WTC11 (cell line): ENCODE results near the gene MEFV. TPM values are rescaled to one million over a fixed set of nuclear protein-coding genes. Genes with fewer than 3 reads are reported as not detected.

ENCODE experiments used
- CBFB ChIP-seq: sonication (generic); formaldehyde crosslinking; IDR thresholded peaks from 2 replicates; pipeline ENCODE4 v1.8.1; 2022; ENCODE audit warnings: mild to moderate bottlenecking, low read depth, missing genetic modification reagents
- CREM ChIP-seq: sonication (generic); formaldehyde crosslinking; IDR thresholded peaks from 2 replicates; pipeline ENCODE4 v1.8.1; 2022; ENCODE audit warnings: mild to moderate bottlenecking, missing genetic modification reagents, moderate library complexity
- FOXK1 ChIP-seq: sonication (generic); formaldehyde crosslinking; IDR thresholded peaks from 2 replicates; pipeline ENCODE4 v1.8.0; 2022; ENCODE audit warnings: mild to moderate bottlenecking, moderate library complexity, missing genetic modification reagents
- GTF2I ChIP-seq: fragments of 250-450 bp; sonication (Bioruptor Pico); conservative IDR thresholded peaks from 2 replicates; pipeline ENCODE4 v1.4.0; 2021; ENCODE audit warnings: mild to moderate bottlenecking
- SMAD4 ChIP-seq: sonication (generic); formaldehyde crosslinking; IDR thresholded peaks from 2 replicates; pipeline ENCODE4 v1.8.0; 2022; ENCODE audit warnings: mild to moderate bottlenecking, missing genetic modification reagents
- SOX15 ChIP-seq: fragments of 250-450 bp; sonication (Bioruptor Pico); IDR thresholded peaks from 2 replicates; pipeline ENCODE4 v1.9.0; 2021; ENCODE audit warnings: mild to moderate bottlenecking
- TEAD1 ChIP-seq: sonication (generic); formaldehyde crosslinking; IDR thresholded peaks from 2 replicates; pipeline ENCODE4 v1.8.0; 2022; ENCODE audit warnings: mild to moderate bottlenecking, missing genetic modification reagents
- ZNF121 ChIP-seq: sonication (generic); formaldehyde crosslinking; IDR thresholded peaks from 2 replicates; pipeline ENCODE4 v1.8.0; 2023; ENCODE audit warnings: missing genetic modification reagents
- ZNF138 ChIP-seq: sonication (generic); formaldehyde crosslinking; conservative IDR thresholded peaks from 2 replicates; pipeline ENCODE4 v1.8.1; 2022; ENCODE audit warnings: mild to moderate bottlenecking, moderate library complexity, missing genetic modification reagents
- ZNF263 ChIP-seq: sonication (generic); formaldehyde crosslinking; IDR thresholded peaks from 2 replicates; pipeline ENCODE4 v1.8.1; 2022; ENCODE audit warnings: low read depth, mild to moderate bottlenecking, moderate library complexity, missing genetic modification reagents
- total RNA-seq: library from RNA; stranded (reverse); gene quantifications from 3 replicates; pipeline ENCODE4 v1.2.3, GENCODE V29; 2021
- TF ChIP-seq, protein P1 (sequence below): sonication (generic); formaldehyde crosslinking; IDR thresholded peaks from 2 replicates; pipeline ENCODE4 v1.8.0; 2023; ENCODE audit warnings: missing genetic modification reagents
- TF ChIP-seq, protein P2 (sequence below): fragments of 250-450 bp; sonication (Bioruptor Pico); IDR thresholded peaks from 2 replicates; pipeline ENCODE4 v1.8.0; 2021; ENCODE audit warnings: mild to moderate bottlenecking
- TF ChIP-seq, protein P3 (sequence below): fragments of 250-450 bp; sonication (Bioruptor Pico); conservative IDR thresholded peaks from 2 replicates; pipeline ENCODE4 v1.9.0; 2021; ENCODE audit warnings: mild to moderate bottlenecking
- TF ChIP-seq, protein P4 (sequence below): sonication (generic); formaldehyde crosslinking; IDR thresholded peaks from 2 replicates; pipeline ENCODE4 v1.8.1; 2023; ENCODE audit warnings: mild to moderate bottlenecking, moderate library complexity, missing genetic modification reagents
- TF ChIP-seq, protein P5 (sequence below): fragments of 200-600 bp; IDR thresholded peaks from 2 replicates; pipeline ENCODE4 v1.8.0; 2022; ENCODE audit warnings: antibody characterized with exemption
- TF ChIP-seq, protein P6 (sequence below): sonication (generic); formaldehyde crosslinking; IDR thresholded peaks from 2 replicates; pipeline ENCODE4 v1.8.1; 2022; ENCODE audit warnings: missing genetic modification reagents, borderline replicate concordance
- TF ChIP-seq, protein P7 (sequence below): sonication (generic); formaldehyde crosslinking; conservative IDR thresholded peaks from 2 replicates; pipeline ENCODE4 v1.8.1; 2022; ENCODE audit warnings: mild to moderate bottlenecking, missing genetic modification reagents
- TF ChIP-seq, protein P8 (sequence below): sonication (generic); formaldehyde crosslinking; IDR thresholded peaks from 2 replicates; pipeline ENCODE4 v1.8.1; 2023; ENCODE audit warnings: mild to moderate bottlenecking, missing genetic modification reagents, moderate library complexity
- TF ChIP-seq, protein P9 (sequence below): sonication (generic); formaldehyde crosslinking; IDR thresholded peaks from 2 replicates; pipeline ENCODE4 v1.8.1; 2023; ENCODE audit warnings: mild to moderate bottlenecking, missing genetic modification reagents

Gene MEFV
- total RNA-seq, 1 experiment from 2014 or later = 0.09 TPM

DNA sequence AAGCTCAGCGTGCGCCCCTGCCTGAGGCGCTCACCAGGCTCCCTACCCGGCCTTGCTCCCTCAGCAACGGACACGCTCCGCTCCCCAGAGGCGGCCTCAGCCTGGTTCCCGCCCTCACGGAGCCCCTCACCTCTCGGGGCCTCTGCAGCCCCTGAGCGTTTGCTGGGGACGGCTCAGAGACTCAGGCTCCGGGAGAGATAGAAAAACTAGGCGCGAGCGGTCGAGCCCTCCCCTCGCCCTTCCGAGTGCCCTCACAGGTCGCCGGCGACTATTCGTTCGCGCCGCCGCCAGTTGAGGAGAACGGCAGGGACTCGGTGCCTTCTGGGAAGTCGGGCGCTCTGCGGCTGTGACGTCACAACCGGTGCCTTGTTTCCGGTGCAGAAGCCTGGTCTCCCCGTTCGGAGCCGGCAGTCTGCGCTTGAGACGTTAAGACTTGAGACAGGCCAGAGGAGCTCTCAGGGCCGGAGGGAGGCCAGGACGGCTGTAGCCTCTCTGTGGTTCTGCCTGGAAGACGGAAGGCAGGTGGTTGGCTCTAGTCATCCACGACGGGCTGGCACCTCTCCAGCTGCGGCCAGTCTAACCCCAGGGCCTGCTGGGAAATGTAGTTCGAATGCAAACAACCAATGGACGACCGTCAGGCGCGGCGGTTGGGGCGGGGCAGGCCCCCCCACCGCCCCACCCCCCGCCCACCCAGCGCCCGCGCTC is 21.4 kb downstream of the MEFV start, which contains the start of gene ZNF200 (continued):
- TF ChIP-seq, protein P1, sequence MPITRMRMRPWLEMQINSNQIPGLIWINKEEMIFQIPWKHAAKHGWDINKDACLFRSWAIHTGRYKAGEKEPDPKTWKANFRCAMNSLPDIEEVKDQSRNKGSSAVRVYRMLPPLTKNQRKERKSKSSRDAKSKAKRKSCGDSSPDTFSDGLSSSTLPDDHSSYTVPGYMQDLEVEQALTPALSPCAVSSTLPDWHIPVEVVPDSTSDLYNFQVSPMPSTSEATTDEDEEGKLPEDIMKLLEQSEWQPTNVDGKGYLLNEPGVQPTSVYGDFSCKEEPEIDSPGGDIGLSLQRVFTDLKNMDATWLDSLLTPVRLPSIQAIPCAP (CRISPR knock-in tag) = no peak
- no peak for TF ChIP-seq ZNF263 (CRISPR knock-in tag)
- TF ChIP-seq CBFB (CRISPR knock-in tag) = no peak
- no peak for TF ChIP-seq SOX15 (CRISPR knock-in tag)
- TF ChIP-seq, protein P2, sequence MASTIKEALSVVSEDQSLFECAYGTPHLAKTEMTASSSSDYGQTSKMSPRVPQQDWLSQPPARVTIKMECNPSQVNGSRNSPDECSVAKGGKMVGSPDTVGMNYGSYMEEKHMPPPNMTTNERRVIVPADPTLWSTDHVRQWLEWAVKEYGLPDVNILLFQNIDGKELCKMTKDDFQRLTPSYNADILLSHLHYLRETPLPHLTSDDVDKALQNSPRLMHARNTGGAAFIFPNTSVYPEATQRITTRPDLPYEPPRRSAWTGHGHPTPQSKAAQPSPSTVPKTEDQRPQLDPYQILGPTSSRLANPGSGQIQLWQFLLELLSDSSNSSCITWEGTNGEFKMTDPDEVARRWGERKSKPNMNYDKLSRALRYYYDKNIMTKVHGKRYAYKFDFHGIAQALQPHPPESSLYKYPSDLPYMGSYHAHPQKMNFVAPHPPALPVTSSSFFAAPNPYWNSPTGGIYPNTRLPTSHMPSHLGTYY (CRISPR knock-in tag) = no peak
- no peak for TF ChIP-seq ZNF121
- no peak for TF ChIP-seq GTF2I (CRISPR knock-in tag)
- TF ChIP-seq, protein P3, sequence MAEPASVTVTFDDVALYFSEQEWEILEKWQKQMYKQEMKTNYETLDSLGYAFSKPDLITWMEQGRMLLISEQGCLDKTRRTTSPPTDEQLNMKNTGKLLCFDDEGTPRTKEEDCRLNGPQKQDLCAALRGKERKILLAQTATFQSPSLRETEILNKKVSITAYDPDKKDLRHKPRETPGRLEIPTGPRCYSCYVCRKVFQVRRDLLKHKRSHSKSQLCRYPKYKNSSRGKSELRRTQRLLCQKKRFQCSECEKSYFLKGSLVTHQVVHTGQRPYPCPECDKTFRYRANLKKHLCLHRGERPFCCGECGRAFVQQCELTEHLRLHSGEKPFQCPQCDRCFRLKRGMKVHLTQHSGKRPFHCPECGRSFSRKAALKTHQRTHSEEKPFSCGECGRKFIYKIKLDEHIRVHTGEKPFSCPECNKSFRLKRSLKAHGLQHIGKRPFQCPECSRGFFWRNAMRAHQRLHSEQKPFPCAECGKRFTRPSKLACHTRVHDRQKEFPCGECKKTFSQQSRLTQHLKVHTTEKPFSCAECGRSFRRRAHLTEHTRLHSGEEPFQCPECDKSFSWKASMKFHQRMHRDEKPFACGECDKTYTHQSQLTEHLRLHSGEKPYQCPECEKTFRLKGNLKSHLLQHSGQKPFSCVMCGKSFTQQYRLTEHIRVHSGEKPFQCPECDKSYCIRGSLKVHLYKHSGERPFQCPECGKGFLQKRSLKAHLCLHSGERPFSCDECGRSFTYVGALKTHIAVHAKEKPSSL (CRISPR knock-in tag) = no peak
- 0 out of 2 replicates have a peak, but pooled peaks have one; percentile 28 for TF ChIP-seq SMAD4 (CRISPR knock-in tag)
- TF ChIP-seq, protein P4, sequence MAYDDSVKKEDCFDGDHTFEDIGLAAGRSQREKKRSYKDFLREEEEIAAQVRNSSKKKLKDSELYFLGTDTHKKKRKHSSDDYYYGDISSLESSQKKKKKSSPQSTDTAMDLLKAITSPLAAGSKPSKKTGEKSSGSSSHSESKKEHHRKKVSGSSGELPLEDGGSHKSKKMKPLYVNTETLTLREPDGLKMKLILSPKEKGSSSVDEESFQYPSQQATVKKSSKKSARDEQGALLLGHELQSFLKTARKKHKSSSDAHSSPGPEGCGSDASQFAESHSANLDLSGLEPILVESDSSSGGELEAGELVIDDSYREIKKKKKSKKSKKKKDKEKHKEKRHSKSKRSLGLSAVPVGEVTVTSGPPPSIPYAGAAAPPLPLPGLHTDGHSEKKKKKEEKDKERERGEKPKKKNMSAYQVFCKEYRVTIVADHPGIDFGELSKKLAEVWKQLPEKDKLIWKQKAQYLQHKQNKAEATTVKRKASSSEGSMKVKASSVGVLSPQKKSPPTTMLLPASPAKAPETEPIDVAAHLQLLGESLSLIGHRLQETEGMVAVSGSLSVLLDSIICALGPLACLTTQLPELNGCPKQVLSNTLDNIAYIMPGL (CRISPR knock-in tag) = 0 out of 2 replicates have a peak, but pooled peaks have one; percentile 14
- no peak for TF ChIP-seq ZNF138 (CRISPR knock-in tag)
- peak; percentile 95 for TF ChIP-seq CREM (CRISPR knock-in tag)
- TF ChIP-seq, protein P5, sequence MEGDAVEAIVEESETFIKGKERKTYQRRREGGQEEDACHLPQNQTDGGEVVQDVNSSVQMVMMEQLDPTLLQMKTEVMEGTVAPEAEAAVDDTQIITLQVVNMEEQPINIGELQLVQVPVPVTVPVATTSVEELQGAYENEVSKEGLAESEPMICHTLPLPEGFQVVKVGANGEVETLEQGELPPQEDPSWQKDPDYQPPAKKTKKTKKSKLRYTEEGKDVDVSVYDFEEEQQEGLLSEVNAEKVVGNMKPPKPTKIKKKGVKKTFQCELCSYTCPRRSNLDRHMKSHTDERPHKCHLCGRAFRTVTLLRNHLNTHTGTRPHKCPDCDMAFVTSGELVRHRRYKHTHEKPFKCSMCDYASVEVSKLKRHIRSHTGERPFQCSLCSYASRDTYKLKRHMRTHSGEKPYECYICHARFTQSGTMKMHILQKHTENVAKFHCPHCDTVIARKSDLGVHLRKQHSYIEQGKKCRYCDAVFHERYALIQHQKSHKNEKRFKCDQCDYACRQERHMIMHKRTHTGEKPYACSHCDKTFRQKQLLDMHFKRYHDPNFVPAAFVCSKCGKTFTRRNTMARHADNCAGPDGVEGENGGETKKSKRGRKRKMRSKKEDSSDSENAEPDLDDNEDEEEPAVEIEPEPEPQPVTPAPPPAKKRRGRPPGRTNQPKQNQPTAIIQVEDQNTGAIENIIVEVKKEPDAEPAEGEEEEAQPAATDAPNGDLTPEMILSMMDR = no peak
- TF ChIP-seq, protein P6, sequence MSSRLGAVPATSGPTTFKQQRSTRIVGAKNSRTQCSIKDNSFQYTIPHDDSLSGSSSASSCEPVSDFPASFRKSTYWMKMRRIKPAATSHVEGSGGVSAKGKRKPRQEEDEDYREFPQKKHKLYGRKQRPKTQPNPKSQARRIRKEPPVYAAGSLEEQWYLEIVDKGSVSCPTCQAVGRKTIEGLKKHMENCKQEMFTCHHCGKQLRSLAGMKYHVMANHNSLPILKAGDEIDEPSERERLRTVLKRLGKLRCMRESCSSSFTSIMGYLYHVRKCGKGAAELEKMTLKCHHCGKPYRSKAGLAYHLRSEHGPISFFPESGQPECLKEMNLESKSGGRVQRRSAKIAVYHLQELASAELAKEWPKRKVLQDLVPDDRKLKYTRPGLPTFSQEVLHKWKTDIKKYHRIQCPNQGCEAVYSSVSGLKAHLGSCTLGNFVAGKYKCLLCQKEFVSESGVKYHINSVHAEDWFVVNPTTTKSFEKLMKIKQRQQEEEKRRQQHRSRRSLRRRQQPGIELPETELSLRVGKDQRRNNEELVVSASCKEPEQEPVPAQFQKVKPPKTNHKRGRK (CRISPR knock-in tag) = no peak
- TF ChIP-seq, protein P7, sequence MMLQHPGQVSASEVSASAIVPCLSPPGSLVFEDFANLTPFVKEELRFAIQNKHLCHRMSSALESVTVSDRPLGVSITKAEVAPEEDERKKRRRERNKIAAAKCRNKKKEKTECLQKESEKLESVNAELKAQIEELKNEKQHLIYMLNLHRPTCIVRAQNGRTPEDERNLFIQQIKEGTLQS (CRISPR knock-in tag) = no peak
- TF ChIP-seq, protein P8, sequence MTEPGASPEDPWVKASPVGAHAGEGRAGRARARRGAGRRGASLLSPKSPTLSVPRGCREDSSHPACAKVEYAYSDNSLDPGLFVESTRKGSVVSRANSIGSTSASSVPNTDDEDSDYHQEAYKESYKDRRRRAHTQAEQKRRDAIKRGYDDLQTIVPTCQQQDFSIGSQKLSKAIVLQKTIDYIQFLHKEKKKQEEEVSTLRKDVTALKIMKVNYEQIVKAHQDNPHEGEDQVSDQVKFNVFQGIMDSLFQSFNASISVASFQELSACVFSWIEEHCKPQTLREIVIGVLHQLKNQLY (CRISPR knock-in tag) = no peak
- peak; percentile 81 for TF ChIP-seq TEAD1 (CRISPR knock-in tag)
- TF ChIP-seq, protein P9, sequence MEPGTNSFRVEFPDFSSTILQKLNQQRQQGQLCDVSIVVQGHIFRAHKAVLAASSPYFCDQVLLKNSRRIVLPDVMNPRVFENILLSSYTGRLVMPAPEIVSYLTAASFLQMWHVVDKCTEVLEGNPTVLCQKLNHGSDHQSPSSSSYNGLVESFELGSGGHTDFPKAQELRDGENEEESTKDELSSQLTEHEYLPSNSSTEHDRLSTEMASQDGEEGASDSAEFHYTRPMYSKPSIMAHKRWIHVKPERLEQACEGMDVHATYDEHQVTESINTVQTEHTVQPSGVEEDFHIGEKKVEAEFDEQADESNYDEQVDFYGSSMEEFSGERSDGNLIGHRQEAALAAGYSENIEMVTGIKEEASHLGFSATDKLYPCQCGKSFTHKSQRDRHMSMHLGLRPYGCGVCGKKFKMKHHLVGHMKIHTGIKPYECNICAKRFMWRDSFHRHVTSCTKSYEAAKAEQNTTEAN = no peak
- peak; percentile 86 for TF ChIP-seq FOXK1 (CRISPR knock-in tag)
- TF ChIP-seq, all 79 proteins: peak for 20
